Hepatocyte (in vitro differentiated cells): ENCODE measurements around the gene MRPS23.

ENCODE experiments used
- EZH2 ChIP-seq: fragments of 200-600 bp; sonication (generic); IDR thresholded peaks from 2 replicates; pipeline ENCODE4 v1.6.1; 2016; ENCODE audit warnings: antibody characterized with exemption, mild to moderate bottlenecking, borderline replicate concordance
- EZH2phosphoT487 ChIP-seq: fragments of 200-600 bp; sonication (generic); IDR thresholded peaks from one replicate; pipeline ENCODE4 v1.6.1; 2018; ENCODE audit warnings: antibody characterized with exemption, mild to moderate bottlenecking, low read depth, moderate library complexity; ENCODE audit not compliant: unreplicated experiment, severe bottlenecking
- TF ChIP-seq, protein P1 (sequence below): fragments of 200-600 bp; sonication (generic); IDR thresholded peaks from 2 replicates; pipeline ENCODE4 v1.5.1; 2016; ENCODE audit warnings: antibody characterized with exemption, mild to moderate bottlenecking; ENCODE audit not compliant: poor library complexity

DNA sequence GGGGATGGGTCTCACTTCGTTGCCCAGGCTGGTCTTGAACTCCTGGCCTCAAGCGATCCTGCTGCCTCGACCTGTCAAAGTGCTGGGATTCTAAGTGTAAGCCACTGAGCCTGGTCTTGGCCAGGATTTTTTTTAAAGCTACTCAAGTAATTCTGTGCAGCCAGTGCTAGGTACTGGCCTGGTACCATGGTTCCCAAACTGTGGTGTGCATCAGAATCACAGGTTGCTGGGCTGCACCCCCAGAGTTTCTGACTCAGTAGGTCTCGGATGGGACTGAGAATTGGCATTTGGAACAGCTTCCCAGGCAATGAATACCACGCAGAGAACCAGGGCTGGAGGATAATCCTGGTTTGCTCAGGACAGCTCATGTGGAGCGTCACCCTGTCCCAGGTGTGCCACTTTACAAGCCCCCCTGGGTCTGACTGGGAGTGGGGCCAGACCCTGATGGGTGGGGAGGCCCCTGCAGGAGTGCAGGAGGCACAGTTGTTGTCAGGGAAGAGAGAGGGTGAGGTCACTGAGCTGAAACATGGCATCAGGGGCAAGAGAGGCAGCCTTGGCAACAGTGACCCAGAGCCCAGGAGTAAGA, 10.7 kb upstream of the MRPS23 start:
- TF ChIP-seq, protein P1, sequence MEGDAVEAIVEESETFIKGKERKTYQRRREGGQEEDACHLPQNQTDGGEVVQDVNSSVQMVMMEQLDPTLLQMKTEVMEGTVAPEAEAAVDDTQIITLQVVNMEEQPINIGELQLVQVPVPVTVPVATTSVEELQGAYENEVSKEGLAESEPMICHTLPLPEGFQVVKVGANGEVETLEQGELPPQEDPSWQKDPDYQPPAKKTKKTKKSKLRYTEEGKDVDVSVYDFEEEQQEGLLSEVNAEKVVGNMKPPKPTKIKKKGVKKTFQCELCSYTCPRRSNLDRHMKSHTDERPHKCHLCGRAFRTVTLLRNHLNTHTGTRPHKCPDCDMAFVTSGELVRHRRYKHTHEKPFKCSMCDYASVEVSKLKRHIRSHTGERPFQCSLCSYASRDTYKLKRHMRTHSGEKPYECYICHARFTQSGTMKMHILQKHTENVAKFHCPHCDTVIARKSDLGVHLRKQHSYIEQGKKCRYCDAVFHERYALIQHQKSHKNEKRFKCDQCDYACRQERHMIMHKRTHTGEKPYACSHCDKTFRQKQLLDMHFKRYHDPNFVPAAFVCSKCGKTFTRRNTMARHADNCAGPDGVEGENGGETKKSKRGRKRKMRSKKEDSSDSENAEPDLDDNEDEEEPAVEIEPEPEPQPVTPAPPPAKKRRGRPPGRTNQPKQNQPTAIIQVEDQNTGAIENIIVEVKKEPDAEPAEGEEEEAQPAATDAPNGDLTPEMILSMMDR: no peak
- no peak for TF ChIP-seq EZH2
- TF ChIP-seq EZH2phosphoT487: no peak
